ENCODE measurements around the gene CEP295NL.
"Not testable (repeated sequence)": the region's sequence is repeated elsewhere in the genome, so short reads cannot be mapped to it uniquely, and the experiment has no call there.

Gene CEP295NL

GRCh38 chr17:78876094-78876597 is 26.9 kb downstream of the CEP295NL start:
- Histone ChIP-seq H3K36me3 (ENCODE audit: control insufficient read depth, insufficient read depth, low read length) (peaks cover 4% of the 10 kb centered on the region), H3K4me1 (ENCODE audit: control insufficient read depth, insufficient read depth, low read length) (peaks cover 20% of the 10 kb centered on the region), H3K9ac (ENCODE audit: low read length) (no peak overlapping the region), H3K27me3 (ENCODE audit: control insufficient read depth, insufficient read depth, low read length) (no peaks in the 10 kb centered on the region), H3K27ac (ENCODE audit: low read depth, low read length) (peak overlapping the region; percentile 38), H3K4me3 (ENCODE audit: low read length) (no peak overlapping the region)

GRCh38 chr17:78875363-78876093 is 27.5 kb downstream of the CEP295NL start:
- Histone ChIP-seq H3K4me1 (ENCODE audit: control insufficient read depth, insufficient read depth, low read length) (peaks cover 20% of the 10 kb centered on the region), H3K9ac (ENCODE audit: low read length) (no peak overlapping the region), H3K4me3 (ENCODE audit: low read length) (no peak overlapping the region), H3K27me3 (ENCODE audit: control insufficient read depth, insufficient read depth, low read length) (no peaks in the 10 kb centered on the region), H3K36me3 (ENCODE audit: control insufficient read depth, insufficient read depth, low read length) (peaks cover 4% of the 10 kb centered on the region), H3K27ac (ENCODE audit: low read depth, low read length) (peak overlapping the region; percentile 38)

- Histone ChIP-seq H3K36me3 (ENCODE audit: control insufficient read depth, insufficient read depth, low read length) (peaks cover 4% of the 10 kb centered on the region), H3K27me3 (ENCODE audit: control insufficient read depth, insufficient read depth, low read length) (no peaks in the 10 kb centered on the region), H3K27ac (ENCODE audit: low read depth, low read length) (peak overlapping the region; percentile 15), H3K4me3 (ENCODE audit: low read length) (no peak overlapping the region), H3K9ac (ENCODE audit: low read length) (no peak overlapping the region), H3K4me1 (ENCODE audit: control insufficient read depth, insufficient read depth, low read length) (peaks cover 9% of the 10 kb centered on the region)
Measured at GRCh38 chr17:78873519-78874340, 29.3 kb downstream of the CEP295NL start.

GRCh38 chr17:78872486-78872885 is 30.5 kb downstream of the CEP295NL start:
- Histone ChIP-seq H3K36me3 (ENCODE audit: control insufficient read depth, insufficient read depth, low read length) (peaks cover 6% of the 10 kb centered on the region), H3K27me3 (ENCODE audit: control insufficient read depth, insufficient read depth, low read length) (no peaks in the 10 kb centered on the region), H3K9ac (ENCODE audit: low read length) (no peak overlapping the region), H3K4me3 (ENCODE audit: low read length) (no peak overlapping the region), H3K4me1 (ENCODE audit: control insufficient read depth, insufficient read depth, low read length) (peaks cover 9% of the 10 kb centered on the region), H3K27ac (ENCODE audit: low read depth, low read length) (no peak overlapping the region)

DNA sequence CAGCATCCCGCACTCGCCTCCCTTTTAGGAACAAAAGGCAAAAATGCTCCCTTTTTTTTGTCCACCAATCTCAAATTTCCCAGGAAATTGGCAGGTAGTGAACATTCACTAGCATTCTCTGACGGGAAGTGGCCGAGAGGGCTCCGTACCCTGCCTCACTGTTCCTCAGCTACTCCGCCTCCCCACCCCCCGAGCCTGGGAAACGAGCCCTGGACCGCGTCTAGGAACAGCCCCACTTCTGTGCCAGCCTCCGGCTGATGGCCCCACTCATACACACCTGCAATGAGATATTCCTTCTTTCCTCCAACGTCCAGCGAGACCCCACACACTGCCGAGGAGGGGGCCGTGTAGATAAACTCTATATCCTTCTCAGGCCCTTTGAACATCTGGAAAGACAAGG is 32.4 kb downstream of the CEP295NL start:
- Histone ChIP-seq H3K4me1 (ENCODE audit: control insufficient read depth, insufficient read depth, low read length) (peaks cover 9% of the 10 kb centered on the region), H3K9ac (ENCODE audit: low read length) (no peak overlapping the region), H3K27ac (ENCODE audit: low read depth, low read length) (no peak overlapping the region), H3K4me3 (ENCODE audit: low read length) (no peak overlapping the region), H3K27me3 (ENCODE audit: control insufficient read depth, insufficient read depth, low read length) (no peaks in the 10 kb centered on the region), H3K36me3 (ENCODE audit: control insufficient read depth, insufficient read depth, low read length) (peaks cover 10% of the 10 kb centered on the region)

- Histone ChIP-seq H3K4me1 (ENCODE audit: control insufficient read depth, insufficient read depth, low read length) (peaks cover 4% of the 10 kb centered on the region), H3K4me3 (ENCODE audit: low read length) (no peak overlapping the region), H3K27ac (ENCODE audit: low read depth, low read length) (no peak overlapping the region), H3K27me3 (ENCODE audit: control insufficient read depth, insufficient read depth, low read length) (no peaks in the 10 kb centered on the region), H3K9ac (ENCODE audit: low read length) (no peak overlapping the region), H3K36me3 (ENCODE audit: control insufficient read depth, insufficient read depth, low read length) (peaks cover 15% of the 10 kb centered on the region)
Measured at GRCh38 chr17:78868391-78868790, 34.6 kb downstream of the CEP295NL start.

DNA sequence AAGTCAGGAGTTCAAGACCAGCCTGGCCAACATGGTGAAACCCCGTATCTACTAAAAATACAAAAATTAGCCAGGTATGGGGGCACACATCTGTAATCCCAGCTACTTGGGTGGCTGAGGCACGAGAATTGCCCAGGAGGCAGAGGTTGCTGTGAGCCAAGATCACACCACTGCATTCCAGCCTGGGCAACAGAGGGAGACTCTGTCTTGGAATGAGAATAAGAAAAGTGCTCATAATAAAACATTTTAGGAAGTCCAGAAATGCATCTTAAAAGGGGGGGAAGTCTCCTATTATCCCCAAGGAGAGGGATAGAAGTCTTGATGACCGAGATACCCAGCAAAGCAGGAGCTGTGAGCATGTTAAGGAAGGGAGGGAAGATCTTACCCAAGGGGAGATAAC is 36.0 kb downstream of the CEP295NL start:
- Histone ChIP-seq H3K36me3 (ENCODE audit: control insufficient read depth, insufficient read depth, low read length) (peaks cover 10% of the 10 kb centered on the region), H3K27ac (ENCODE audit: low read depth, low read length) (peak overlapping the region; percentile 55)
- not testable (repeated sequence) for H3K9ac ChIP-seq (ENCODE audit: low read length); H3K4me1 ChIP-seq (ENCODE audit: control insufficient read depth, insufficient read depth, low read length); H3K27me3 ChIP-seq (ENCODE audit: control insufficient read depth, insufficient read depth, low read length); H3K4me3 ChIP-seq (ENCODE audit: low read length)

DNA sequence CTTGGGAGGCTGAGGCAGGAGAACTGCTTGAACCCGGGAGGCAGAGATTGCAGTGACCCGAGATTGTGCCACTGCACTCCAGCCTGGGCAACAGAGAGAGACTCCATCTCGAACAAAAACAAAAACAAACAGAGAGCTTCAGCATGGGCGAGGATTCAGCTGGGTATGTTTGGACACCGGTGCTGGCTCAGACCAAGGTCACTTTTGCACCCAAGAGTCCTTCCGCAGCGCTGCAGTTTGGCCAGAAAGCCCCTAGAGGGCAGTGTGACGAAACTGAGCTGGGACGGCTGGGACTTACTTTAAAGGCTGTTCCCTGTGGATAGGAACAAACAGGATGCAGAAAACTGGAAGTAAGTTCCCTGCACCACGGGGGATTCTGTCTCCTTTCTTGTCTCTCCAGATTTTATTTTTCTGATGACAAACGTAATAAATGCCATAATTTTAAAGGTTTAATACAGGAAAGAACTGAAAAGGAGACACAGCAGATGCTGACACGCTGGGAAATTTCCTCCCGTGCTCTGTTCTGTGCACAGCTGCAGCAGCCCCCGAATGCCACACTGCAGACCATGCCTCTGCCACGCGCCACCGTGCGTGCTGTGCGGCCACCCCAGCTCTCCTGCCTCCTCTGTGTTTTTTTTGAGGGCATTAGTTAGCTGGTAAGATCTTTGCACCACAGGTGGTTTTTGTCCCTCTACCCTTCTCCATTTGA is 37.2 kb downstream of the CEP295NL start:
- Histone ChIP-seq H3K36me3 (ENCODE audit: control insufficient read depth, insufficient read depth, low read length) (peaks cover 10% of the 10 kb centered on the region), H3K4me3 (ENCODE audit: low read length) (no peak overlapping the region), H3K4me1 (ENCODE audit: control insufficient read depth, insufficient read depth, low read length) (peaks cover 12% of the 10 kb centered on the region), H3K9ac (ENCODE audit: low read length) (no peak overlapping the region), H3K27me3 (ENCODE audit: control insufficient read depth, insufficient read depth, low read length) (no peaks in the 10 kb centered on the region), H3K27ac (ENCODE audit: low read depth, low read length) (no peak overlapping the region)

- Histone ChIP-seq H3K4me1 (ENCODE audit: control insufficient read depth, insufficient read depth, low read length) (peaks cover 12% of the 10 kb centered on the region), H3K9ac (ENCODE audit: low read length) (no peak overlapping the region), H3K36me3 (ENCODE audit: control insufficient read depth, insufficient read depth, low read length) (peaks cover 12% of the 10 kb centered on the region), H3K4me3 (ENCODE audit: low read length) (no peak overlapping the region), H3K27ac (ENCODE audit: low read depth, low read length) (no peak overlapping the region), H3K27me3 (ENCODE audit: control insufficient read depth, insufficient read depth, low read length) (no peaks in the 10 kb centered on the region)
Measured at GRCh38 chr17:78864117-78864516, 38.9 kb downstream of the CEP295NL start.

GRCh38 chr17:78862073-78863023 is 40.7 kb downstream of the CEP295NL start:
- no peaks in the 10 kb centered on the region for H3K27me3 ChIP-seq (ENCODE audit: control insufficient read depth, insufficient read depth, low read length)
- H3K4me1 ChIP-seq (ENCODE audit: control insufficient read depth, insufficient read depth, low read length) = peaks cover 12% of the 10 kb centered on the region
- H3K36me3 ChIP-seq (ENCODE audit: control insufficient read depth, insufficient read depth, low read length) = peaks cover 12% of the 10 kb centered on the region
- no peak overlapping the region for H3K9ac ChIP-seq (ENCODE audit: low read length)
- no peak overlapping the region for H3K4me3 ChIP-seq (ENCODE audit: low read length)
- peak overlapping the region; percentile 81 for H3K27ac ChIP-seq (ENCODE audit: low read depth, low read length)

DNA sequence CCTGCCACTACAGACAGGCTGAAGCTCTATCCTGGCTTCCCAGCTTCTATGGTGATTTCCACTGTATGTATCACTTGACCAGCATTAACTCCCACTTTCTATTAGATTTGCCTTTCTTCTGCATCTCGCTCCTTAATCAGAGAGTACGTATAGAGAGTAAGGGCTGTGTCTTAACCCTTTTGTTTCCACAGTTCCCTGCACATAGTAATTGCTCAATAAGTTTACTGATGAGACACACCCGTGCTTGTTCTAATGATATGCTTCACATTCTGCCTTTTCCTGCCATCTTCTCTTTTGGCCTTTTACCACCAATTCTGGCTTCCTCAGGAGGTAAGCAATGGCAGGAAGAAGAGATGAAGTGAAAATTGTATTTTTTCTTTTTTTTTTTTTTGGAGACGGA is 41.8 kb downstream of the CEP295NL start:
- Histone ChIP-seq H3K4me1 (ENCODE audit: control insufficient read depth, insufficient read depth, low read length) (peaks cover 12% of the 10 kb centered on the region), H3K36me3 (ENCODE audit: control insufficient read depth, insufficient read depth, low read length) (peaks cover 15% of the 10 kb centered on the region), H3K4me3 (ENCODE audit: low read length) (no peak overlapping the region), H3K9ac (ENCODE audit: low read length) (no peak overlapping the region), H3K27ac (ENCODE audit: low read depth, low read length) (peak overlapping the region; percentile 81), H3K27me3 (ENCODE audit: control insufficient read depth, insufficient read depth, low read length) (no peaks in the 10 kb centered on the region)

Measured in rectal smooth muscle tissue (tissue), 1 donor.